GM21515 (cell line): ENCODE results near the gene ACTG2.
"Not testable (repeated sequence)": the region's sequence is repeated elsewhere in the genome, so short reads cannot be mapped to it uniquely, and the experiment has no call there.

Source experiments
- ATAC-seq: cut with Tn5 transposase; IDR thresholded peaks from one replicate; pipeline ENCODE4 v1.9.1; 2021; ENCODE audit not compliant: unreplicated experiment

ACTG2 gene

GRCh38 chr2:73931531-73932500 lies 39.0 kb downstream of the ACTG2 start:
- no peak for ATAC-seq

- ATAC-seq: no peak
Measured at GRCh38 chr2:73933194-73933593, 40.4 kb downstream of the ACTG2 start.

GRCh38 chr2:73935641-73936040 lies 42.8 kb downstream of the ACTG2 start:
- no peak for ATAC-seq

GRCh38 chr2:73937103-73937885 lies 44.5 kb downstream of the ACTG2 start:
- ATAC-seq: no peak

GRCh38 chr2:73937899-73938298 lies 45.1 kb downstream of the ACTG2 start:
- ATAC-seq: no peak

- ATAC-seq: no peak
Measured at GRCh38 chr2:73938718-73939352, 46.0 kb downstream of the ACTG2 start.

- ATAC-seq: no peak
Measured at GRCh38 chr2:73939419-73939818, 46.6 kb downstream of the ACTG2 start.

GRCh38 chr2:73940066-73940465 lies 47.3 kb downstream of the ACTG2 start:
- not testable (repeated sequence) for ATAC-seq

GRCh38 chr2:73942664-73943063 lies 49.9 kb downstream of the ACTG2 start:
- no peak for ATAC-seq

- ATAC-seq: no peak
Measured at GRCh38 chr2:73944714-73945113, 51.9 kb downstream of the ACTG2 start.

GRCh38 chr2:73946215-73946614 lies 53.4 kb downstream of the ACTG2 start:
- no peak for ATAC-seq

GRCh38 chr2:73946666-73947065 lies 53.9 kb downstream of the ACTG2 start:
- ATAC-seq: no peak

GRCh38 chr2:73947412-73948018 lies 54.7 kb downstream of the ACTG2 start:
- ATAC-seq: no peak

- no peak for ATAC-seq
Measured at GRCh38 chr2:73949802-73950201, 57.0 kb downstream of the ACTG2 start.

- ATAC-seq: no peak
Measured at GRCh38 chr2:73952499-73953446, 60.0 kb downstream of the ACTG2 start.

- ATAC-seq: no peak
Measured at GRCh38 chr2:73956218-73956865, 63.5 kb downstream of the ACTG2 start.

- no peak for ATAC-seq
Measured at GRCh38 chr2:73961274-73961673, 68.5 kb downstream of the ACTG2 start.

GRCh38 chr2:73961823-73962615 lies 69.2 kb downstream of the ACTG2 start:
- ATAC-seq: no peak

GRCh38 chr2:73962798-73963197 lies 70.0 kb downstream of the ACTG2 start:
- no peak for ATAC-seq
